Progenitor cell of endocrine pancreas (in vitro differentiated cells): Measurements from ENCODE around the gene PDZD2. TPM values are rescaled to one million over a fixed set of nuclear protein-coding genes. Genes with fewer than 3 reads are reported as not detected.

Source experiments
- DNase-seq: peaks from one replicate; pipeline ENCODE4 v3.0.0; 2021; ENCODE audit warnings: low spot score; ENCODE audit not compliant: unreplicated experiment
- H3K27ac Mint-ChIP-seq: 2 replicates; pipeline ENCODE4 v1.8.0; 2021; ENCODE audit warnings: mild to moderate bottlenecking, moderate library complexity, mixed read lengths
- H3K27me3 Mint-ChIP-seq: 2 replicates; pipeline ENCODE4 v1.8.0; 2021; ENCODE audit warnings: mixed read lengths
- H3K36me3 Mint-ChIP-seq: 2 replicates; pipeline ENCODE4 v1.8.0; 2022; ENCODE audit warnings: mixed read lengths; ENCODE audit not compliant: insufficient read depth
- H3K4me1 Mint-ChIP-seq: 2 replicates; pipeline ENCODE4 v1.8.0; 2021; ENCODE audit warnings: low read depth, mixed read lengths
- H3K4me3 Mint-ChIP-seq: 2 replicates; pipeline ENCODE4 v1.8.0; 2021; ENCODE audit warnings: low read depth, mild to moderate bottlenecking, moderate library complexity, mixed read lengths
- H3K9me3 Mint-ChIP-seq: 2 replicates; pipeline ENCODE4 v1.8.0; 2021; ENCODE audit warnings: low read depth, mixed read lengths
- total RNA-seq: library from RNA; stranded (reverse); gene quantifications from 2 replicates; pipeline ENCODE4 v1.2.1, GENCODE V29; 2021
- TF ChIP-seq, protein P1 (sequence below): fragments of 200-600 bp; sonication (generic); IDR thresholded peaks from one replicate; pipeline ENCODE4 v1.5.0; 2021; ENCODE audit warnings: antibody characterized with exemption, mild to moderate bottlenecking; ENCODE audit not compliant: unreplicated experiment

The PDZD2 gene
- total RNA-seq, 1 donor from 2014 or later: 3.1 TPM

- no peaks in the 10 kb centered on the region for H3K36me3 Mint-ChIP-seq
- no peaks in the 10 kb centered on the region for H3K9me3 Mint-ChIP-seq
- peaks cover 2% of the 10 kb centered on the region for H3K4me1 Mint-ChIP-seq
- H3K27me3 Mint-ChIP-seq: no peaks in the 10 kb centered on the region
- no peak for DNase-seq
- H3K4me3 Mint-ChIP-seq: no peak overlapping the region
- H3K27ac Mint-ChIP-seq: no peak overlapping the region
- TF ChIP-seq, protein P1, sequence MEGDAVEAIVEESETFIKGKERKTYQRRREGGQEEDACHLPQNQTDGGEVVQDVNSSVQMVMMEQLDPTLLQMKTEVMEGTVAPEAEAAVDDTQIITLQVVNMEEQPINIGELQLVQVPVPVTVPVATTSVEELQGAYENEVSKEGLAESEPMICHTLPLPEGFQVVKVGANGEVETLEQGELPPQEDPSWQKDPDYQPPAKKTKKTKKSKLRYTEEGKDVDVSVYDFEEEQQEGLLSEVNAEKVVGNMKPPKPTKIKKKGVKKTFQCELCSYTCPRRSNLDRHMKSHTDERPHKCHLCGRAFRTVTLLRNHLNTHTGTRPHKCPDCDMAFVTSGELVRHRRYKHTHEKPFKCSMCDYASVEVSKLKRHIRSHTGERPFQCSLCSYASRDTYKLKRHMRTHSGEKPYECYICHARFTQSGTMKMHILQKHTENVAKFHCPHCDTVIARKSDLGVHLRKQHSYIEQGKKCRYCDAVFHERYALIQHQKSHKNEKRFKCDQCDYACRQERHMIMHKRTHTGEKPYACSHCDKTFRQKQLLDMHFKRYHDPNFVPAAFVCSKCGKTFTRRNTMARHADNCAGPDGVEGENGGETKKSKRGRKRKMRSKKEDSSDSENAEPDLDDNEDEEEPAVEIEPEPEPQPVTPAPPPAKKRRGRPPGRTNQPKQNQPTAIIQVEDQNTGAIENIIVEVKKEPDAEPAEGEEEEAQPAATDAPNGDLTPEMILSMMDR: no peak
Observed at GRCh38 chr5:31781772-31782171, 142.8 kb downstream of the PDZD2 start.

DNA sequence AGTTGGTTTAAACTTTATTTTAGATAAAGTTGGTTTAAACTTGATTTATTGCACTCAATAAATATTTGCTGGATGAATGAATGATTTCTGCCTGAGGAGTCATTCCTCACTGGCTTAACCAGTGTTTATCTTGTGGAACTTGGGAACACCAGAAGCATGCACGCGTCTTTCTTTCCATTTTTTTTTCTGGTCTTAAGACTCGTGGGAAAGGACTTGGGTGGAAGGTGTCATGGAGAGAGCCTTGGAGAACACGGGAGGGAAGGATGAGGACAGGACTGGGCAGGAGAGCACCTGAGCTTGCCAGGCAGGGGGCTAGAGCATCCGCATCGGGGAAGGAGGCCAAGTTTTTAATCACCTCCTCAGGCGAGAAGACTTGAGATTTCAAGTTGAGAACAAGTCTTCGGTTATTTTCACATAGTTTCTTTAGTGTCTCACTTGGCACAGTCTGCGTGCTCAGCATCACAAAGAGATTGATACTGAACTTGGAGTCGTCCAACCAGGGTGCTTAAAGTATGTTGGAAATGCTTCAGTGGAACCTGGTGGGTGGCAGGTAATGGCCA lies 144.2 kb downstream of the PDZD2 start:
- peaks cover 2% of the 10 kb centered on the region for H3K4me1 Mint-ChIP-seq
- H3K9me3 Mint-ChIP-seq: no peaks in the 10 kb centered on the region
- no peaks in the 10 kb centered on the region for H3K36me3 Mint-ChIP-seq
- no peaks in the 10 kb centered on the region for H3K27me3 Mint-ChIP-seq
- no peak overlapping the region for H3K27ac Mint-ChIP-seq
- H3K4me3 Mint-ChIP-seq: no peak overlapping the region
- TF ChIP-seq, protein P1: no peak
- no peak for DNase-seq

DNA sequence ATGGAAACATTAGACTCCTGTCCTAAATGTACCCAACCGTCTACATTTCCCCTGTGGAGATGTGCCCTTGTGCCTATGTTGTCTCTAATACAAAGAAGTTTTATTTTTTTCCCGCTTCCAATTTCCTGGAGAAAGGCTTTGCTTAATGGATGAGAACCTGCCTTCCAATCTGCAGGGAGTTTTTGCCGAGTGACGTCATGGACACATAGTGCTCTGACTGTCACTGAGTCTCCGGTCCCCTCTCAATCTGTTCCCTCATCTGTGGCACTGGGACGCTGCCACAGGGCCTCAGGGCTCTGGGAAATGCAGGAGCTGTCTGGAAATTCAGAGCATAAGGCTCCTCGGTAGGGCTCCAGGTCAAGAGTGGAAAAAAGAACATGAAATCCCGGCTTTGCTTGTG lies 144.8 kb downstream of the PDZD2 start:
- no peak for DNase-seq
- Mint-ChIP-seq H3K27me3 (no peaks in the 10 kb centered on the region), H3K36me3 (no peaks in the 10 kb centered on the region), H3K4me1 (peaks cover 2% of the 10 kb centered on the region), H3K9me3 (no peaks in the 10 kb centered on the region), H3K27ac (no peak overlapping the region), H3K4me3 (no peak overlapping the region)
- TF ChIP-seq, protein P1: no peak

DNA sequence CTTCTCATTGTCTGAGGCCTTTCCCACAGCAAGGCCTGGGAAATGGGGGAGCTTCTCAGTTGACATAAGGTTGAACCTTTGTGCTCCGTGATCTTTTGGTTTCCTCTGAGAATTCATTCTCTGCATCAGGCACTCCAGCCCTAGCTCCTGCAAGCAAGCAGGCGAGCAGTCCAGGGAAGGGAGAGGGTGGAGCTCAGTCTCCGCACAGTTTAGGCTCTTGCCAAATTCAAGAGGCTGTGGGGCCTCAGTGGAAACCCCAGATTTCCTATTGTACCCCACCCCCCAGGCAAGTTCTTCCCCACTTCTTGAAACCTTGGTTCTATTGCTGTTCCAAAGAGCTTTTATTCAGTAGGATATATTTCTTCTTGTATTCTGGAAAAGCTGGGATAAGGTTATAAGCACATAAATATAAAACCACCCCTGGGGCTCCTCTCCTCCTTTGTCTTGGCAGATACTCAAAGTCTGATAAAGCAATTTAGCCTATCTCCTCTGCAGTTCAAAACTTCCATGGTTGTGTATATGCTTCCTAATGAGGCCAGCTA lies 147.2 kb downstream of the PDZD2 start:
- Mint-ChIP-seq H3K4me3 (no peak overlapping the region), H3K27ac (no peak overlapping the region), H3K4me1 (peaks cover 2% of the 10 kb centered on the region), H3K27me3 (no peaks in the 10 kb centered on the region), H3K36me3 (no peaks in the 10 kb centered on the region), H3K9me3 (no peaks in the 10 kb centered on the region)
- TF ChIP-seq, protein P1: no peak
- no peak for DNase-seq

DNA sequence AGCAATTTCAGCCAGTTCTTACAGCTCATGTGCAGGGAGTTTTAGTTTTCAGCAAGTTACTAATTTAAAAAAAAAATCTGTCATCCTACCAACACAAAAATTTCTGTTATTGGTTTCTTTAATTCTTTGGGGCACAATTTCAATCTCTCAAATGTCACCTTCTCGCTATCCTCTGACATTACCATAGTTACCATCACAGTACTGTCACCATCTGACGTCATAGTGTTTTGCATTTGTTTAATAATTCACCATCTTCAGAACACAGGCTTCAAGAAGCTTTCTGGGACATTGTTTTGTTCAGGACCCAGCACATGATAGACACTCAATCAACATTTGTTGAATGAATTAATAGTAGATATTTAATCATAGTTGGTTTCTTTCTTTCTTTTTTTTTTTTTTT lies 155.1 kb downstream of the PDZD2 start:
- Mint-ChIP-seq H3K4me3 (no peak overlapping the region), H3K36me3 (no peaks in the 10 kb centered on the region), H3K27me3 (no peaks in the 10 kb centered on the region), H3K27ac (no peak overlapping the region), H3K9me3 (no peaks in the 10 kb centered on the region), H3K4me1 (peaks cover 3% of the 10 kb centered on the region)
- no peak for DNase-seq
- TF ChIP-seq, protein P1: no peak
